Cerebellar cortex (tissue), 1 donor: ENCODE results near the gene MME.
"Not testable (repeated sequence)": the region's sequence is repeated elsewhere in the genome, so short reads cannot be mapped to it uniquely, and the experiment has no call there.

Experiments
- DNase-seq: peaks from one replicate; pipeline ENCODE4 v3.0.0-alpha.2; 2015; ENCODE audit warnings: low spot score

The MME gene

GRCh38 chr3:155192957-155193746 is 113.0 kb downstream of the MME start:
- no peak for DNase-seq

- no peak for DNase-seq
Observed at GRCh38 chr3:155193868-155194267, 113.7 kb downstream of the MME start.

GRCh38 chr3:155194973-155195957 is 115.1 kb downstream of the MME start:
- no peak for DNase-seq

- DNase-seq, result no peak
Observed at GRCh38 chr3:155196131-155197021, 116.3 kb downstream of the MME start.

- DNase-seq, result no peak
Observed at GRCh38 chr3:155197786-155198185, 117.7 kb downstream of the MME start.

GRCh38 chr3:155202626-155203025 is 122.5 kb downstream of the MME start:
- no peak for DNase-seq

- DNase-seq, result no peak
Observed at GRCh38 chr3:155204851-155205250, 124.7 kb downstream of the MME start.

GRCh38 chr3:155208183-155208800 is 128.2 kb downstream of the MME start:
- no peak for DNase-seq

- no peak for DNase-seq
Observed at GRCh38 chr3:155210736-155211135, 130.6 kb downstream of the MME start.

GRCh38 chr3:155211266-155211665 is 131.1 kb downstream of the MME start:
- no peak for DNase-seq

- no peak for DNase-seq
Observed at GRCh38 chr3:155211940-155212339, 131.8 kb downstream of the MME start.

- not testable (repeated sequence) for DNase-seq
Observed at GRCh38 chr3:155216007-155216406, 135.9 kb downstream of the MME start.

- no peak for DNase-seq
Observed at GRCh38 chr3:155217591-155217990, 137.5 kb downstream of the MME start.

GRCh38 chr3:155218462-155218861 is 138.3 kb downstream of the MME start:
- no peak for DNase-seq

GRCh38 chr3:155219106-155219505 is 139.0 kb downstream of the MME start:
- DNase-seq, result no peak

GRCh38 chr3:155225417-155225816 is 145.3 kb downstream of the MME start:
- no peak for DNase-seq

GRCh38 chr3:155227141-155227540 is 147.0 kb downstream of the MME start:
- no peak for DNase-seq

GRCh38 chr3:155228676-155229075 is 148.6 kb downstream of the MME start:
- peak; percentile 61 for DNase-seq

GRCh38 chr3:155229086-155229485 is 149.0 kb downstream of the MME start:
- no peak for DNase-seq

GRCh38 chr3:155230382-155230781 is 150.3 kb downstream of the MME start:
- DNase-seq, result peak; percentile 13

- no peak for DNase-seq
Observed at GRCh38 chr3:155231792-155232191, 151.7 kb downstream of the MME start.
